ENCODE measurements around the gene CDC42BPA.
"Not testable (repeated sequence)": the region's sequence is repeated elsewhere in the genome, so short reads cannot be mapped to it uniquely, and the experiment has no call there.

DNA sequence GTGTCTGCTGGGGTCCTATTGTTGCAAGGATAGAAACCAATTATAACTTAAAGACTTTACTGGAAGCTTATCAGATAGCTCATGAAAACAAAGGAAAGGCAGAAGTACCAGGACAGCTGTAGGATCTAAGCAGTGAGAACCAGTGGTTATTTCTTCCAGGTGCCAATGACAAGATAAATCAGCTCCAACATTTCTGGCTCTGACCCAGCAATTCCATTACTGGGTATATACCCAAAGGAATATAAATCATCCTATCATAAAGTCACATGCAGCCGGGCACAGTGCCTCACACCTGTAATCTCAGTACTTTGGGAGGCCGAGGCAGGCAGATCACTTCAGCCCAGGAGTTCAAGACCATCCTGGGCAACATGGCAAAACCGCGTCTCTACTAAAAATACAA lies 17.8 kb upstream of the CDC42BPA start:
- TF ChIP-seq, protein P1, sequence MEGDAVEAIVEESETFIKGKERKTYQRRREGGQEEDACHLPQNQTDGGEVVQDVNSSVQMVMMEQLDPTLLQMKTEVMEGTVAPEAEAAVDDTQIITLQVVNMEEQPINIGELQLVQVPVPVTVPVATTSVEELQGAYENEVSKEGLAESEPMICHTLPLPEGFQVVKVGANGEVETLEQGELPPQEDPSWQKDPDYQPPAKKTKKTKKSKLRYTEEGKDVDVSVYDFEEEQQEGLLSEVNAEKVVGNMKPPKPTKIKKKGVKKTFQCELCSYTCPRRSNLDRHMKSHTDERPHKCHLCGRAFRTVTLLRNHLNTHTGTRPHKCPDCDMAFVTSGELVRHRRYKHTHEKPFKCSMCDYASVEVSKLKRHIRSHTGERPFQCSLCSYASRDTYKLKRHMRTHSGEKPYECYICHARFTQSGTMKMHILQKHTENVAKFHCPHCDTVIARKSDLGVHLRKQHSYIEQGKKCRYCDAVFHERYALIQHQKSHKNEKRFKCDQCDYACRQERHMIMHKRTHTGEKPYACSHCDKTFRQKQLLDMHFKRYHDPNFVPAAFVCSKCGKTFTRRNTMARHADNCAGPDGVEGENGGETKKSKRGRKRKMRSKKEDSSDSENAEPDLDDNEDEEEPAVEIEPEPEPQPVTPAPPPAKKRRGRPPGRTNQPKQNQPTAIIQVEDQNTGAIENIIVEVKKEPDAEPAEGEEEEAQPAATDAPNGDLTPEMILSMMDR (optimal IDR thresholded peaks at IDR 0.05 in 1 of 3, IDR thresholded peaks at IDR 0.05 in 1 of 3, conservative IDR thresholded peaks at IDR 0.05 in 1 of 3; ENCODE audit: extremely low read depth in 1 of 3, insufficient read depth in 2 of 3, low read length in 3 of 3), result not testable (repeated sequence)
- TF ChIP-seq EZH2 (IDR thresholded peaks at IDR 0.05; ENCODE audit: low read length), result not testable (repeated sequence)
